ENCODE data around the gene SH3RF1. TPM values are rescaled to one million over a fixed set of nuclear protein-coding genes. Genes with fewer than 3 reads are reported as not detected.

SH3RF1 gene
- total RNA-seq, 3 donors from 2014 or later (not counting 1 experiment from before 2014, with no cell fraction given) = 0.54 to 2.4 (median 1.6) TPM

- no peak overlapping the region for H3K4me3 Mint-ChIP-seq
- 88% methylated on average over 2 of the region's 3 CpGs for WGBS (ENCODE audit: insufficient coverage)
Observed at GRCh38 chr4:169202145-169202699, 68.5 kb downstream of the SH3RF1 start.

DNA sequence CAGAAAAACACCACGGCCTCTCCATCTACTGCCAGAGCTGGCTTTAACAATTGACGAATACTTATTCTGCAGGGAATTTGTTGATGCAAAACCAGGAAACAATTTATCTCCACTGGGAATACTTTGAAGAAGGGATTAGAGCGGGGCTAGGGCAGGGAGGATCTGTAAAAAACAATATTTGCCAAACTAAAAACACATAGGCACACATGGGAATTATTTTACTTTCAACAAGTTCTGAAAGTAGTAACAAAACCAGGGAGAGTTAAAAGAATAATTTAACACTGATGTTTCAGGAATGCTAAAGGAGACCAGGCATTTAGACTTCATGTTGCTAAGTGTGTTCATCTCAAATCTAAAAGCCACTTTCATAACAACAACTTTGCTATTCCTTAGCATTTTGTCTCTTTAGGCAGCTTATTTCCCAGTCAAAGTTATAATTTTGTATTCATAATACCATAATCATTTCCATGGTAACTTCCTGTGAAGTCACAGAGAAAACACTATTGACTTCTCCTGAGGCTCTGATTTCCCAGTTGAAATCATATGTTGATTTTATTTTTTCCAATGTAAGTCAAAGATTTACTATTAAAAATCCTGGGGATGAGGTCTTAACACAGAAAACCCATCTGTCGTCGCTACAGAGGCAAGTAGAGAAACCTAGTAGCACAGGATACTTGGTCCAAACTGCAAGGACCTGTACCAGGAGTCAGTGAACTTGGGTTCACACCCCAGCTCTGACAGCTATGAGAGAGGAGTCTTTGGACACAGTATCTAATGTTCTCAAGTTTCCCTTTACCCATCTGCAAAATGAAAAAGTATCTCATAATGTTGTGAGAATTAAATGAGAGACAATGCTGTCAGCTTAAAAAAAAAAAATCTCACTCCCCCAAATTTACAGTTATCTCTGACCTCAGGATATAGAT is 69.3 kb downstream of the SH3RF1 start:
- intact Hi-C loops (cut with micrococcal nuclease) = no loop called here
- Mint-ChIP-seq H3K36me3 (no peaks in the 10 kb centered on the region), H3K4me3 (no peak overlapping the region), H3K27ac (no peak overlapping the region), H3K27me3 (ENCODE audit: low read depth in 2 of 2) (peaks cover 7 to 51% of the 10 kb centered on the region in 2 donors), H3K4me1 (peaks cover 10 to 18% of the 10 kb centered on the region in 2 donors), H3K9me3 (no peaks in the 10 kb centered on the region)
- no peak for DNase-seq
- no peaks in the 10 kb centered on the region for H3K36me3 ChIP-seq (ENCODE audit: control insufficient read depth, insufficient read depth, low read length)
- ATAC-seq = no peak
- no peak overlapping the region for H3K27ac ChIP-seq (ENCODE audit: low read length)
- H3K4me1 ChIP-seq (ENCODE audit: control insufficient read depth, insufficient read depth, low read length) = no peaks in the 10 kb centered on the region
- TF ChIP-seq, protein P1, sequence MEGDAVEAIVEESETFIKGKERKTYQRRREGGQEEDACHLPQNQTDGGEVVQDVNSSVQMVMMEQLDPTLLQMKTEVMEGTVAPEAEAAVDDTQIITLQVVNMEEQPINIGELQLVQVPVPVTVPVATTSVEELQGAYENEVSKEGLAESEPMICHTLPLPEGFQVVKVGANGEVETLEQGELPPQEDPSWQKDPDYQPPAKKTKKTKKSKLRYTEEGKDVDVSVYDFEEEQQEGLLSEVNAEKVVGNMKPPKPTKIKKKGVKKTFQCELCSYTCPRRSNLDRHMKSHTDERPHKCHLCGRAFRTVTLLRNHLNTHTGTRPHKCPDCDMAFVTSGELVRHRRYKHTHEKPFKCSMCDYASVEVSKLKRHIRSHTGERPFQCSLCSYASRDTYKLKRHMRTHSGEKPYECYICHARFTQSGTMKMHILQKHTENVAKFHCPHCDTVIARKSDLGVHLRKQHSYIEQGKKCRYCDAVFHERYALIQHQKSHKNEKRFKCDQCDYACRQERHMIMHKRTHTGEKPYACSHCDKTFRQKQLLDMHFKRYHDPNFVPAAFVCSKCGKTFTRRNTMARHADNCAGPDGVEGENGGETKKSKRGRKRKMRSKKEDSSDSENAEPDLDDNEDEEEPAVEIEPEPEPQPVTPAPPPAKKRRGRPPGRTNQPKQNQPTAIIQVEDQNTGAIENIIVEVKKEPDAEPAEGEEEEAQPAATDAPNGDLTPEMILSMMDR (IDR thresholded peaks at IDR 0.05) = no peak
- no peaks in the 10 kb centered on the region for H3K27me3 ChIP-seq (ENCODE audit: control insufficient read depth, insufficient read depth, low read length)
- no peaks in the 10 kb centered on the region for H3K9me3 ChIP-seq (ENCODE audit: control insufficient read depth, insufficient read depth, low read length)
- WGBS (ENCODE audit: insufficient coverage) = 85% methylated on average over 4 of the region's 5 CpGs
- H3K4me3 ChIP-seq (ENCODE audit: low read length) = no peak overlapping the region

More at GRCh38 chr4:169202145-169202699, 68.5 kb downstream of the SH3RF1 start:
- no peaks in the 10 kb centered on the region for H3K36me3 Mint-ChIP-seq
- peaks cover 7 to 48% of the 10 kb centered on the region in 2 donors for H3K27me3 Mint-ChIP-seq (ENCODE audit: low read depth in 2 of 2)
- Histone ChIP-seq H3K4me3 (ENCODE audit: low read length) (no peak overlapping the region), H3K27me3 (ENCODE audit: control insufficient read depth, insufficient read depth, low read length) (no peaks in the 10 kb centered on the region), H3K9me3 (ENCODE audit: control insufficient read depth, insufficient read depth, low read length) (no peaks in the 10 kb centered on the region), H3K27ac (ENCODE audit: low read length) (no peak overlapping the region), H3K4me1 (ENCODE audit: control insufficient read depth, insufficient read depth, low read length) (no peaks in the 10 kb centered on the region), H3K36me3 (ENCODE audit: control insufficient read depth, insufficient read depth, low read length) (no peaks in the 10 kb centered on the region)
- intact Hi-C loops (cut with micrococcal nuclease) = no loop called here
- DNase-seq (no peak), ATAC-seq (no peak)
- H3K27ac Mint-ChIP-seq = no peak overlapping the region
- no peaks in the 10 kb centered on the region for H3K9me3 Mint-ChIP-seq
- H3K4me1 Mint-ChIP-seq = peaks cover 10 to 18% of the 10 kb centered on the region in 2 donors
- TF ChIP-seq, protein P1 (IDR thresholded peaks at IDR 0.05) = no peak

DNA sequence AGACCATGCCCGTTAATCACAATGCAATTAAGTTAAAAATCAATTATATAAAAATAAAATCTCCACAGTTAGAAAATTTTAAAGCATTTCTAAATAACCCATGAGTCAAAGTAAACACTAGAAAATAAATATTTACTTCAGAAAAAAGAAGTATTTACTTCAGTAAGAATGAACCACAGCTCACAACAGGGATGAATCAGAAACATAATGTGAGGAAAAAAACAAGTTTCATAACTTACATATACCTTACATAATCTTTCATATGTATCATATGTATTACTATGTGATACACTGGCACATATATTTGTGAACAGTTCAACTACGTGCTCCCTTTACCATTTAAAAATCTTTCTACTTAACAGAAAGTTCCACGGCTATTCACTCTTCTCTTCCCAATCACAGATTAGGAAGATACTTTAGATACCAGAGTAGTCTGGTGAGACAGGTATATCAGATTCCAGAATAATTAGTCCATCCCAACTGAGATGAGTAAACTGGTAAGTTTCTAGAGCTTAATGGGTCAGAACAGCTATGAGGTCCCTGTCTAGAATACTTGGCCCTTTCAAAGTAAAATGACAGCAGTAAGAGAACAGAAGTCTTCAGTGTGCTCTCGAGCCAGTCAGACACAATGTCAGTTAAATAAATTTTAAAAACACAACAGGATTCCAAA is 70.3 kb downstream of the SH3RF1 start:
- H3K27me3 Mint-ChIP-seq (ENCODE audit: low read depth in 2 of 2) = peaks cover 10 to 61% of the 10 kb centered on the region in 2 donors
- no peak overlapping the region for H3K4me3 ChIP-seq (ENCODE audit: low read length)
- no peaks in the 10 kb centered on the region for H3K36me3 ChIP-seq (ENCODE audit: control insufficient read depth, insufficient read depth, low read length)
- ATAC-seq = no peak
- H3K4me1 ChIP-seq (ENCODE audit: control insufficient read depth, insufficient read depth, low read length) = no peaks in the 10 kb centered on the region
- H3K4me3 Mint-ChIP-seq = no peak overlapping the region
- intact Hi-C loops (cut with micrococcal nuclease) = no loop called here
- DNase-seq = no peak
- H3K4me1 Mint-ChIP-seq = peaks cover 10 to 18% of the 10 kb centered on the region in 2 donors
- H3K9me3 ChIP-seq (ENCODE audit: control insufficient read depth, insufficient read depth, low read length) = no peaks in the 10 kb centered on the region
- H3K27ac Mint-ChIP-seq = no peak overlapping the region
- no peaks in the 10 kb centered on the region for H3K36me3 Mint-ChIP-seq
- peaks cover 0 to 3% of the 10 kb centered on the region in 2 donors for H3K9me3 Mint-ChIP-seq
- WGBS (ENCODE audit: insufficient coverage) = 100% methylated on average over 1 of the region's 4 CpGs
- TF ChIP-seq, protein P1 (IDR thresholded peaks at IDR 0.05) = no peak
- H3K27ac ChIP-seq (ENCODE audit: low read length) = no peak overlapping the region
- no peaks in the 10 kb centered on the region for H3K27me3 ChIP-seq (ENCODE audit: control insufficient read depth, insufficient read depth, low read length)
